Calu3 (cell line): ENCODE results near the gene BLTP2. TPM values are rescaled to one million over a fixed set of nuclear protein-coding genes. Genes with fewer than 3 reads are reported as not detected.

ENCODE experiments used
- BruUV-seq: library from RNA; stranded (reverse); fragments of 400-500 nt; replicated peaks from 2 replicates; lab custom pipeline; 2021; lab: Mats Ljungman, UMichigan
- CTCF ChIA-PET: fragments of 300-600 bp; sonication (Branson Sonifier 250); formaldehyde crosslinking; loops from one replicate; lab custom pipeline; 2022; ENCODE audit warnings: antibody characterized with exemption; lab: Charles Lee
- DNase-seq: peaks from one replicate; pipeline ENCODE4 v3.0.0; 2022
- H3K27ac Mint-ChIP-seq: one replicate; pipeline ENCODE4 v1.8.0; 2022; ENCODE audit warnings: mixed read lengths; ENCODE audit not compliant: unreplicated experiment
- H3K27me3 Mint-ChIP-seq: one replicate; pipeline ENCODE4 v1.8.0; 2022; ENCODE audit warnings: mixed read lengths; ENCODE audit not compliant: unreplicated experiment
- H3K36me3 Mint-ChIP-seq: one replicate; pipeline ENCODE4 v1.8.0; 2022; ENCODE audit warnings: mild to moderate bottlenecking, moderate library complexity, mixed read lengths; ENCODE audit not compliant: insufficient read depth, unreplicated experiment
- H3K4me1 Mint-ChIP-seq: one replicate; pipeline ENCODE4 v1.8.0; 2022; ENCODE audit warnings: mild to moderate bottlenecking, low read depth, mixed read lengths; ENCODE audit not compliant: unreplicated experiment
- H3K4me3 Mint-ChIP-seq: one replicate; pipeline ENCODE4 v1.8.0; 2022; ENCODE audit warnings: mild to moderate bottlenecking, low read depth, moderate library complexity, mixed read lengths; ENCODE audit not compliant: unreplicated experiment
- H3K9me3 Mint-ChIP-seq: one replicate; pipeline ENCODE4 v1.8.0; 2022; ENCODE audit warnings: low read depth, mixed read lengths; ENCODE audit not compliant: unreplicated experiment
- CTCF ChIP-seq: fragments of 200-600 bp; IDR thresholded peaks from one replicate; pipeline ENCODE4 v1.8.0; 2022; ENCODE audit warnings: antibody characterized with exemption; ENCODE audit not compliant: unreplicated experiment
- intact Hi-C: fragments of 100-400 bp; cut with micrococcal nuclease; formaldehyde crosslinking; loops from one replicate; pipeline ENCODE4 v1.10.0; 2022; ENCODE audit not compliant: unreplicated experiment
- total RNA-seq: library from RNA; stranded (reverse); gene quantifications from 2 replicates; pipeline ENCODE4 v1.2.3, GENCODE V29; 2022

BLTP2 gene
- total RNA-seq, 1 experiment from 2014 or later: 158 TPM

GRCh38 chr17:28675980-28676379 is 31.0 kb upstream of the BLTP2 start:
- intact Hi-C loops: no loop called here
- CTCF ChIA-PET: interaction anchor here (0.5 to 1.1 kb wide), 4 partner anchors 15 to 41 kb away, joined by 3 to 7 read pairs (median 4); partner anchors contain the start of gene BLTP2
- no peaks in the 10 kb centered on the region for H3K9me3 Mint-ChIP-seq
- DNase-seq: peak; percentile 35
- no TSS peak for BruUV-seq
- H3K27me3 Mint-ChIP-seq: no peaks in the 10 kb centered on the region
- no peak overlapping the region for H3K27ac Mint-ChIP-seq
- no peak for TF ChIP-seq CTCF
- H3K36me3 Mint-ChIP-seq: peaks cover 71% of the 10 kb centered on the region
- H3K4me3 Mint-ChIP-seq: no peak overlapping the region
- H3K4me1 Mint-ChIP-seq: no peaks in the 10 kb centered on the region

GRCh38 chr17:28675490-28675889 is 30.5 kb upstream of the BLTP2 start:
- peaks cover 71% of the 10 kb centered on the region for H3K36me3 Mint-ChIP-seq

GRCh38 chr17:28669918-28670317 is 25.0 kb upstream of the BLTP2 start:
- Mint-ChIP-seq H3K9me3 (no peaks in the 10 kb centered on the region), H3K27me3 (no peaks in the 10 kb centered on the region), H3K27ac (no peak overlapping the region), H3K4me1 (peaks cover 4% of the 10 kb centered on the region), H3K36me3 (peaks cover 30% of the 10 kb centered on the region), H3K4me3 (no peak overlapping the region)
- no peak for TF ChIP-seq CTCF
- CTCF ChIA-PET: no interaction called here
- no peak for DNase-seq
- intact Hi-C loops: no loop called here
- BruUV-seq: no TSS peak

More at GRCh38 chr17:28675490-28675889, 30.5 kb upstream of the BLTP2 start:
- H3K27ac Mint-ChIP-seq: no peak overlapping the region
- no peaks in the 10 kb centered on the region for H3K27me3 Mint-ChIP-seq
- H3K4me3 Mint-ChIP-seq: no peak overlapping the region
- intact Hi-C loops: no loop called here
- no peak for TF ChIP-seq CTCF
- CTCF ChIA-PET: interaction anchor here (0.8 to 1.1 kb wide), 2 partner anchors 30 to 41 kb away, joined by 3 to 4 read pairs; partner anchors contain the start of gene BLTP2
- H3K4me1 Mint-ChIP-seq: no peaks in the 10 kb centered on the region
- no peaks in the 10 kb centered on the region for H3K9me3 Mint-ChIP-seq
- no TSS peak for BruUV-seq
- no peak for DNase-seq

GRCh38 chr17:28667870-28668269 is 22.9 kb upstream of the BLTP2 start:
- Mint-ChIP-seq H3K27me3 (no peaks in the 10 kb centered on the region), H3K27ac (no peak overlapping the region), H3K36me3 (peaks cover 24% of the 10 kb centered on the region), H3K9me3 (no peaks in the 10 kb centered on the region), H3K4me1 (peaks cover 24% of the 10 kb centered on the region), H3K4me3 (no peak overlapping the region)
- no TSS peak for BruUV-seq
- no peak for TF ChIP-seq CTCF
- no peak for DNase-seq
- CTCF ChIA-PET: no interaction called here
- intact Hi-C loops: no loop called here
